GM12878 (cell line): ENCODE data around the gene EEF1B2. TPM values are rescaled to one million over a fixed set of nuclear protein-coding genes. Genes with fewer than 3 reads are reported as not detected.

ENCODE experiments used
- ATAC-seq: fragments of 200-7000 bp; cut with Tn5 transposase; 3 replicates; pipeline ENCODE4 v1.9.1; 2020; ENCODE audit warnings: mild to moderate bottlenecking, moderate library complexity
- BruUV-seq: library from RNA; stranded (reverse); fragments of 400-500 nt; replicated peaks from 2 replicates; lab custom pipeline; 2021; lab: Mats Ljungman, UMichigan
- CTCF ChIA-PET: fragments of 300-600 bp; sonication (Branson Sonifier 250); formaldehyde crosslinking; extraction: SDS; loops from one replicate; lab custom pipeline; 2021; ENCODE audit warnings: inconsistent platforms; lab: Yijun Ruan, JAX
- POLR2A ChIA-PET: fragments of 350-600 bp; formaldehyde crosslinking; extraction: SDS; loops from one replicate; lab custom pipeline; 2021; ENCODE audit warnings: inconsistent platforms; lab: Charles Lee
- RAD21 ChIA-PET: fragments of 300-600 bp; sonication (Branson Sonifier 250); formaldehyde crosslinking; loops from one replicate; lab custom pipeline; 2023; ENCODE audit warnings: antibody characterized with exemption; ENCODE audit not compliant: unreplicated experiment; lab: Charles Lee
- SMC1A ChIA-PET: fragments of 300-600 bp; sonication (Branson Sonifier 250); formaldehyde crosslinking; loops from one replicate; lab custom pipeline; 2023; ENCODE audit not compliant: unreplicated experiment, uncharacterized antibody; lab: Charles Lee
- DNase-seq: peaks from one replicate; pipeline ENCODE4 v3.0.0-alpha.2; 2011; ENCODE audit warnings: low read depth, low spot score
- FAIRE-seq: peaks from 3 replicates; lab custom pipeline; 2011; peaks lifted over from hg19 to GRCh38; lab: Jason Lieb, UNC
- H2AFZ ChIP-seq: 2 replicates; pipeline ENCODE4 v1.6.0; 2011; ENCODE audit warnings: low read depth, low read length, control low read depth; ENCODE audit not compliant: control insufficient read depth
- H3K27ac ChIP-seq: 2 replicates; pipeline ENCODE4 v1.5.1; 2011; ENCODE audit warnings: control low read depth; ENCODE audit not compliant: control insufficient read depth, insufficient read depth
- H3K27me3 ChIP-seq, 2 experiments: replicated peaks in 1 of 2; 2 replicates each; pipeline versions ENCODE4 v1.6.0 to v1.6.1; 2011; ENCODE audit warnings: low read length in 1 of 2; ENCODE audit not compliant: control insufficient read depth in 2 of 2, insufficient read depth in 2 of 2
- H3K36me3 ChIP-seq, 2 experiments: 2 replicates each; pipeline ENCODE4 v1.5.1; 2011; ENCODE audit warnings: low read length in 1 of 2; ENCODE audit not compliant: control insufficient read depth in 2 of 2, insufficient read depth in 2 of 2
- H3K4me1 ChIP-seq: 2 replicates; pipeline ENCODE4 v1.6.1; 2011; ENCODE audit warnings: mild to moderate bottlenecking, low read length, moderate library complexity, mixed read lengths; ENCODE audit not compliant: control insufficient read depth, insufficient read depth
- H3K4me2 ChIP-seq: 2 replicates; pipeline ENCODE4 v1.6.0; 2011; ENCODE audit warnings: control low read depth; ENCODE audit not compliant: control insufficient read depth, insufficient read depth
- H3K4me3 ChIP-seq: fragments of 200-600 bp; sonication (generic); 2 replicates; pipeline ENCODE4 v1.5.1; 2016
- H3K79me2 ChIP-seq: 2 replicates; pipeline ENCODE4 v1.6.0; 2011; ENCODE audit warnings: low read length; ENCODE audit not compliant: control insufficient read depth, insufficient read depth
- H3K9ac ChIP-seq: 2 replicates; pipeline ENCODE4 v1.8.0; 2011; ENCODE audit warnings: low read length, control low read depth, mixed read lengths; ENCODE audit not compliant: control insufficient read depth, insufficient read depth
- H3K9me3 ChIP-seq: replicated peaks from 3 replicates; pipeline ENCODE4 v1.5.1; 2011; ENCODE audit warnings: mild to moderate bottlenecking, low read length; ENCODE audit not compliant: control insufficient read depth, insufficient read depth
- H4K20me1 ChIP-seq: 2 replicates; pipeline ENCODE4 v1.6.0; 2011; ENCODE audit not compliant: control insufficient read depth, insufficient read depth
- ATF7 ChIP-seq: fragments of 450-650 bp; IDR thresholded peaks from 2 replicates; pipeline ENCODE4 v1.6.1; 2016; ENCODE audit warnings: low read depth, mild to moderate bottlenecking
- BRCA1 ChIP-seq: IDR thresholded peaks from 2 replicates; pipeline ENCODE4 v1.6.1; 2011; ENCODE audit warnings: low read depth, low read length, improper control_type of control experiment
- E2F4 ChIP-seq: IDR thresholded peaks from 2 replicates; pipeline ENCODE4 v1.6.1; 2012; ENCODE audit warnings: low read depth, low read length, improper control_type of control experiment
- ELK1 ChIP-seq: IDR thresholded peaks from 2 replicates; pipeline ENCODE4 v1.6.1; 2012; ENCODE audit warnings: low read depth, low read length, improper control_type of control experiment
- ESRRA ChIP-seq: IDR thresholded peaks from 2 replicates; pipeline ENCODE4 v1.6.1; 2012; ENCODE audit warnings: mild to moderate bottlenecking, low read length, improper control_type of control experiment
- IRF3 ChIP-seq: fragments of 450-650 bp; IDR thresholded peaks from 2 replicates; pipeline ENCODE4 v1.6.1; 2014; ENCODE audit warnings: mild to moderate bottlenecking
- NR2C2 ChIP-seq: IDR thresholded peaks from 2 replicates; pipeline ENCODE4 v1.6.1; 2011; ENCODE audit warnings: borderline replicate concordance, low read depth; ENCODE audit not compliant: control insufficient read depth, insufficient read length
- PBX3 ChIP-seq: IDR thresholded peaks from 2 replicates; pipeline ENCODE4 v1.6.1; 2011; ENCODE audit warnings: mild to moderate bottlenecking, low read depth, low read length, moderate library complexity; ENCODE audit not compliant: insufficient replicate concordance
- POU2F2 ChIP-seq: IDR thresholded peaks from 3 replicates; pipeline ENCODE4 v1.6.1; 2011; ENCODE audit warnings: low read depth, mild to moderate bottlenecking, low read length, borderline replicate concordance
- RB1 ChIP-seq: fragments of 450-650 bp; formaldehyde crosslinking; IDR thresholded peaks from 2 replicates; pipeline ENCODE4 v1.6.1; 2017; ENCODE audit warnings: mild to moderate bottlenecking, borderline replicate concordance
- RCOR1 ChIP-seq: conservative IDR thresholded peaks from 2 replicates; pipeline ENCODE4 v1.6.1; 2012; ENCODE audit warnings: low read depth, low read length, improper control_type of control experiment
- SKIL ChIP-seq: fragments of 450-650 bp; IDR thresholded peaks from 2 replicates; pipeline ENCODE4 v1.6.1; 2017; ENCODE audit warnings: mild to moderate bottlenecking, low read depth, inconsistent platforms; ENCODE audit not compliant: poor library complexity, severe bottlenecking
- STAT3 ChIP-seq: IDR thresholded peaks from 2 replicates; pipeline ENCODE4 v1.6.1; 2011; ENCODE audit warnings: low read depth, low read length, improper control_type of control experiment
- TBL1XR1 ChIP-seq: IDR thresholded peaks from 2 replicates; pipeline ENCODE4 v1.6.1; 2012; ENCODE audit warnings: low read depth, low read length, improper control_type of control experiment
- WRNIP1 ChIP-seq: IDR thresholded peaks from 2 replicates; pipeline ENCODE4 v1.6.1; 2011; ENCODE audit warnings: low read depth, low read length, improper control_type of control experiment, borderline replicate concordance
- ZNF24 ChIP-seq: fragments of 450-650 bp; IDR thresholded peaks from 2 replicates; pipeline ENCODE4 v1.6.1; 2017; ENCODE audit warnings: antibody characterized with exemption, mild to moderate bottlenecking
- WGBS: methylation state at CpG from one replicate; pipeline ENCODE4 v1.1.6; 2016; ENCODE audit warnings: low lambda C conversion rate; ENCODE audit not compliant: insufficient replicate concordance, insufficient coverage; ENCODE audit errors: missing lambda C conversion rate; 5-methylcytosine and 5-hydroxymethylcytosine counted together
- in situ Hi-C: fragments of 300-500 bp; cut with MboI; formaldehyde crosslinking; loops from 9 replicates; pipeline ENCODE4 v1.14.3; 2018; ENCODE audit warnings: mixed read lengths
- intact Hi-C: fragments of 100-400 bp; cut with micrococcal nuclease; formaldehyde crosslinking; loops from one replicate; pipeline ENCODE4 v1.14.2; 2022; ENCODE audit not compliant: unreplicated experiment
- polyA plus RNA-seq, 11 experiments: library from polyadenylated mRNA; depleted of rRNA in 4 of 11; unstranded in 6 of 11; stranded (reverse) in 5 of 11; fragments of >200 nt; fragmentation: Nextera tagmentation in 4 of 11; fragmentation: Illumina TruSeq in 1 of 11; extraction: Ambion mirVana in 4 of 11; extraction: Trizol in 1 of 11; gene quantifications; 1 replicate in 1 of 11; 2 replicates in 10 of 11; pipeline versions ENCODE4 v1.2.1 to v1.2.3, GENCODE V29; 2011 to 2016; ENCODE audit warnings: inconsistent platforms in 2 of 11, missing spikeins in 2 of 11, low read depth in 1 of 11
- total RNA-seq, 4 experiments: library from RNA; depleted of rRNA in 3 of 4; stranded (reverse); fragments of >200 nt in 3 of 4; fragmentation: Illumina TruSeq in 1 of 4; extraction: Trizol in 1 of 4; gene quantifications; 2 replicates each; pipeline versions ENCODE4 v1.2.1 to v1.2.3, GENCODE V29; 2013 to 2021

Gene EEF1B2
- total and polyA plus RNA-seq, 10 of the 15 experiments (the other 5 are each of a cell fraction or from before 2014, with no cell fraction given): 719 to 2,110 (median 1,232) TPM

GRCh38 chr2:206192157-206192556 is 32.5 kb downstream of the EEF1B2 start:
- Histone ChIP-seq H3K4me2 (no peak overlapping the region), H3K9me3 (no peaks in the 10 kb centered on the region), H3K4me3 (no peak overlapping the region), H3K27me3 (peaks cover 0 to 2% of the 10 kb centered on the region in 2 experiments; a peak in 1 of 4 replicates), H2AFZ (no peak overlapping the region), H3K4me1 (no peaks in the 10 kb centered on the region), H3K79me2 (no peaks in the 10 kb centered on the region), H3K27ac (no peak overlapping the region), H3K36me3 (no peaks in the 10 kb centered on the region), H3K9ac (no peak overlapping the region), H4K20me1 (no peaks in the 10 kb centered on the region)
- no peak for DNase-seq
- in situ Hi-C loops: no loop called here
- ChIA-PET CTCF (no interaction called here), RAD21 (no interaction called here), SMC1A (no interaction called here), POLR2A (interaction anchor here (0.7 kb wide), 1 partner anchor 410 kb away, joined by 5 read pairs; no protein-coding TSS in a partner anchor)
- ATAC-seq: no peak
- FAIRE-seq: no peak
- no TSS peak for BruUV-seq
- intact Hi-C loops: no loop called here
- WGBS: 44% methylated on average over 3 of the region's 3 CpGs
- TF ChIP-seq NR2C2 (no peak), E2F4 (no peak), BRCA1 (no peak), RB1 (no peak), IRF3 (no peak), ZNF24 (no peak), TBL1XR1 (no peak), ESRRA (no peak), ELK1 (no peak), POU2F2 (no peak), STAT3 (no peak), WRNIP1 (no peak), ATF7 (no peak), PBX3 (no peak), SKIL (no peak), RCOR1 (no peak)
